Osteoblast (primary cell): ENCODE measurements around the gene LRCH4. TPM values are rescaled to one million over a fixed set of nuclear protein-coding genes. Genes with fewer than 3 reads are reported as not detected.

Experiments used
- DNase-seq: peaks from one replicate; pipeline ENCODE4 v3.0.0; 2011; ENCODE audit warnings: low spot score, mixed read lengths; ENCODE audit not compliant: insufficient read length; ENCODE audit errors: missing footprints
- H2AFZ ChIP-seq: 2 replicates; pipeline ENCODE4 v1.6.0; 2011; ENCODE audit warnings: mild to moderate bottlenecking, low read length
- H3K27ac ChIP-seq: 2 replicates; pipeline ENCODE4 v1.5.1; 2011; ENCODE audit warnings: mild to moderate bottlenecking, low read depth, low read length, moderate library complexity
- H3K27me3 ChIP-seq: 2 replicates; pipeline ENCODE4 v1.6.0; 2012; ENCODE audit warnings: mild to moderate bottlenecking, control low read depth, inconsistent platforms, low read length, moderate library complexity; ENCODE audit not compliant: insufficient read depth
- H3K36me3 ChIP-seq: 2 replicates; pipeline ENCODE4 v1.5.1; 2011; ENCODE audit warnings: mild to moderate bottlenecking, low read length, control low read depth, moderate library complexity; ENCODE audit not compliant: insufficient read depth
- H3K4me1 ChIP-seq: 2 replicates; pipeline ENCODE4 v1.5.1; 2011; ENCODE audit warnings: mild to moderate bottlenecking, low read length, control low read depth, moderate library complexity; ENCODE audit not compliant: insufficient read depth
- H3K4me2 ChIP-seq: 2 replicates; pipeline ENCODE4 v1.6.0; 2011; ENCODE audit warnings: mild to moderate bottlenecking, low read length; ENCODE audit not compliant: insufficient read depth
- H3K4me3 ChIP-seq: fragments of 200-600 bp; sonication (generic); 3 replicates; pipeline ENCODE4 v1.5.1; 2012; ENCODE audit warnings: mild to moderate bottlenecking, low read length, inconsistent platforms; ENCODE audit not compliant: insufficient read depth
- H3K79me2 ChIP-seq: 2 replicates; pipeline ENCODE4 v1.6.0; 2012; ENCODE audit warnings: mild to moderate bottlenecking, low read length, control low read depth, inconsistent platforms; ENCODE audit not compliant: insufficient read depth
- H3K9me3 ChIP-seq: 2 replicates; pipeline ENCODE4 v1.5.1; 2011; ENCODE audit warnings: low read depth, low read length, control low read depth
- H4K20me1 ChIP-seq: 2 replicates; pipeline ENCODE4 v1.6.0; 2012; ENCODE audit warnings: mild to moderate bottlenecking, low read length, control low read depth; ENCODE audit not compliant: insufficient read depth
- total RNA-seq: library from RNA; depleted of rRNA; stranded (reverse); fragments of >200 nt; gene quantifications from 2 replicates; pipeline ENCODE4 v1.2.3, GENCODE V29; 2012
- TF ChIP-seq, protein P1 (sequence below): IDR thresholded peaks from 2 replicates; pipeline ENCODE4 v1.5.1; 2011; ENCODE audit warnings: mild to moderate bottlenecking, low read depth, low read length, moderate library complexity; ENCODE audit errors: extremely low read depth

LRCH4 gene
- total RNA-seq, 1 donor = 14.5 TPM

DNA sequence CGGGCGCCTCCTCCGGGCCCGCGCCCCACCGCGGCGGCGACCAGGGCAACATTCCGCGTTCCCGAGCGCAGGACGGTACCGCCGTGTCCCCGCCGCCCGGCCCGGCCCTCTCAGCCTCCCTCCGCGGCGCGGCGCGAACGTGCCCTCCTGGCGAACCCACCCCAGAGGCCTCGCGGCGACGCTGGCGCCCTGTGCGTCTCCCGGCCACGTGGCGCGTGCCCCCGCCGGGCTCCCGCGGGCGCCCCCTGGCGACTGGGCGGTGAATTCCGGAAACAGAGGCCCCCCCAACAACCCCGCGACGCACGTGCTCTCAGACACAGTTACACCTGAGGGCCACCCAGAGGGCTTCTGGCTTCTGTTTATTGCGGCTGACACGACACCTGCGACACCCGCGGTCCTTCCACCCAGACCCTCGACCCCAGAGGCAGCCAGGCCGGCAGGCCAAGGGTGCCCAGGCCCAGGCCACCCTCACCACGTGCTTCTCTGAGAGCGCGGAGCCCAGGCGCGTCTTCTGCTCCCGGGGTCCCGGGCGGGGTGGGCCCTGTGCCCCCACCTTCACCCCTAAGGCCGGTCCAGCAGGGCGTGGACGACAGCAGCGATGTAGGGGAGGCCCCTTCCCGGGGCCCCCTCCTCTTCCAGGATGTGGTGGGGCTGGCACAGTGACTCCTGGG, 12.1 kb downstream of the LRCH4 start, which contains the start of gene SAP25:
SAP25 (minus strand) TSS at position 210 of the 671 bp plus-strand sequence; CDS start at position 52, 158 bp downstream.
- peaks cover 8% of the 10 kb centered on the region for H3K4me1 ChIP-seq
- H3K27ac ChIP-seq = no peak within 1 kb of the TSS
- no peaks in the 10 kb centered on the region for H3K9me3 ChIP-seq
- H3K4me2 ChIP-seq = no peak within 1 kb of the TSS
- H3K4me3 ChIP-seq = no peak within 1 kb of the TSS
- peaks cover 18% of the 10 kb centered on the region for H3K36me3 ChIP-seq
- TF ChIP-seq, protein P1, sequence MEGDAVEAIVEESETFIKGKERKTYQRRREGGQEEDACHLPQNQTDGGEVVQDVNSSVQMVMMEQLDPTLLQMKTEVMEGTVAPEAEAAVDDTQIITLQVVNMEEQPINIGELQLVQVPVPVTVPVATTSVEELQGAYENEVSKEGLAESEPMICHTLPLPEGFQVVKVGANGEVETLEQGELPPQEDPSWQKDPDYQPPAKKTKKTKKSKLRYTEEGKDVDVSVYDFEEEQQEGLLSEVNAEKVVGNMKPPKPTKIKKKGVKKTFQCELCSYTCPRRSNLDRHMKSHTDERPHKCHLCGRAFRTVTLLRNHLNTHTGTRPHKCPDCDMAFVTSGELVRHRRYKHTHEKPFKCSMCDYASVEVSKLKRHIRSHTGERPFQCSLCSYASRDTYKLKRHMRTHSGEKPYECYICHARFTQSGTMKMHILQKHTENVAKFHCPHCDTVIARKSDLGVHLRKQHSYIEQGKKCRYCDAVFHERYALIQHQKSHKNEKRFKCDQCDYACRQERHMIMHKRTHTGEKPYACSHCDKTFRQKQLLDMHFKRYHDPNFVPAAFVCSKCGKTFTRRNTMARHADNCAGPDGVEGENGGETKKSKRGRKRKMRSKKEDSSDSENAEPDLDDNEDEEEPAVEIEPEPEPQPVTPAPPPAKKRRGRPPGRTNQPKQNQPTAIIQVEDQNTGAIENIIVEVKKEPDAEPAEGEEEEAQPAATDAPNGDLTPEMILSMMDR = no peak
- peak; percentile 60 for DNase-seq
- H3K79me2 ChIP-seq = no peaks in the 10 kb centered on the region
- peaks cover 2% of the 10 kb centered on the region for H3K27me3 ChIP-seq
- peaks cover 4% of the 10 kb centered on the region for H4K20me1 ChIP-seq
- no peak within 1 kb of the TSS for H2AFZ ChIP-seq

DNA sequence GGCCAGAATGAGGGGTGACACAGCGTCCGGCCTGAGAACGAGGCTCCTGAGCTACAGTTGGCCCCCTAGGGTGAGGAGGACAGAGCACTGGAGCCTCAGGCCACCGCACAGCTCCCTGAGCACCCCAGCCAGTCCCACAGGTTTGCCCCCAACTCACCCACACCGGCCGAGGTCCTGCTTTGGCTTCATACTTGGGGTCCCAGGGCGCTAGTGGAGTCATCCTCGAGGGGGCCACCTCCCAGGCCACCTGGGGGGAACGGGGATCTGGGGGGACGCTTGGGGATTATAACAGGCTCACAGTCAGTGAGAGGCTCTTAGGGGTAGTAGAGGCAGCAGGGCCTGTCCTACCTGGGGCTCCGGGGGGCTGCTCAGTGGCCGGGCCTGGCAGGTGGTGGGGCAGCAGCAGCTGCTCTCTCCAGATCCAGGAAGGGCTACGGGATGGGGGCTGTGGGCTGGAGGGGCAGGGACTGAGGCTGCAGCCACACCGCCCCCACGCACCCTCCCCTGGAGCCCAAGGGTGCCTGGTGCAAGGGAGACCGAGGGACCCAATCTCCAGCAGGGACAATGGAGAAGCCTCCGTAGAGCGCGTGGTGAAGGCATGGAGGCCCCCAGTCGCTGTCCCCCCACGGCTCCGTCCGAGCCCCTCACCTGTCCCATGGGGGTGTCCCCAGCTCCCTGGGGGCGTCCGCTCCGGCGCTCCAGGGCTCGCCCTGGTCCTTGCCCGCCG, 12.8 kb downstream of the LRCH4 start:
- Histone ChIP-seq H3K4me3 (no peak overlapping the region), H3K79me2 (no peaks in the 10 kb centered on the region), H3K27me3 (peaks cover 2% of the 10 kb centered on the region), H3K4me1 (peaks cover 8% of the 10 kb centered on the region), H3K27ac (no peak overlapping the region), H2AFZ (no peak overlapping the region), H4K20me1 (peaks cover 4% of the 10 kb centered on the region), H3K4me2 (no peak overlapping the region), H3K9me3 (no peaks in the 10 kb centered on the region), H3K36me3 (peaks cover 12% of the 10 kb centered on the region)
- TF ChIP-seq, protein P1 = no peak
- DNase-seq = peak; percentile 45

DNA sequence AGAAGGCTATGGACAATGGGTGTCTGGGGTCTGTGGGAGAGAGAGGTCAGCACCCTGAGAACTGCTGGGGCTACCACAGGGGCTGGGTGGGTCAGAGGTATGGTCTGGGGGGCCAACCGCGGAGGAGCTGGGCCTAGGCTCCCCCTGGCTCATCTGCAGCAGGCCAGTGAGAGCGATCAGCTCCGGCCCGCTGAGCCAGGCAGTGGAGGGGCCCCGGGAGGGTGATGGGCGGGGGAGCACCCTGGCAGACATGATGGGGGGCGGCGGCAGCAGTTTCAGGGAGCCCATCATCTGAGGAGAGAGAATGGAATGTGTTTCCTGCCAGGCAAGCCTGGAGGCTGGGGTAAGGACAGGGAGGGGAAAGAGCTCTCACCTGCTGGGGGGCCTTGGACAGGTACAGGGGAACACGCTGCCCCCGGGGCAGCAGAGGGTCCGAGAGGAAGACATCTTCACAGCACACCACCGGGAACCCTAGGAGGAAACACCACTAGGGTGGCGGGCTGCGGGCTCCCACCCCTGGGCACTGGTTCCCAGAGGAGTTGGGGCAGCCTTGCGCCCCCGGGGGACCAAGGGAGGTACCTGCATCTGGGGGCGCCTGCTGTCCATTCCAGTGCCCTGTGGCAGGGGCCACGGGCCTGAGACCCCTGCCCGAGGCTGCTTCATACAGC, 13.5 kb downstream of the LRCH4 start:
- peak; percentile 73 for DNase-seq
- Histone ChIP-seq H3K4me1 (peaks cover 8% of the 10 kb centered on the region), H3K79me2 (no peaks in the 10 kb centered on the region), H2AFZ (no peak overlapping the region), H3K27ac (no peak overlapping the region), H3K4me3 (no peak overlapping the region), H3K4me2 (no peak overlapping the region), H4K20me1 (peaks cover 4% of the 10 kb centered on the region), H3K27me3 (peaks cover 2% of the 10 kb centered on the region), H3K36me3 (peaks cover 8% of the 10 kb centered on the region), H3K9me3 (no peaks in the 10 kb centered on the region)
- TF ChIP-seq, protein P1 = no peak

DNA sequence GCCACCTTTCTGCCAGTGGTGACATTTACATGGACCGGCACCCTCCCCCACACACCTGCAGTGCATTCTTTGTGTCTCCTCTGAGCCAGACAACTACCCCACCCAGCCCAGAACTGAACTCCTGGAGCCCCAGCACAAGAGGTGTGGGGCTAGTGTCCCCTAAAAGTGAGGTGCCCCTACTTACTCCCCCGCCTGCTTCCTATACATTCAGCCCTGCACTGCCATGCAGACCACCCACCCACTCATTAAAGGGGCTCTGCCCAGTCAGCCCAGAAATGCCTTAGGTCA, 14.2 kb downstream of the LRCH4 start:
- TF ChIP-seq, protein P1 = no peak
- H2AFZ ChIP-seq = no peak overlapping the region

More for the DNA sequence above, 14.2 kb downstream of the LRCH4 start:
- no peak overlapping the region for H3K4me2 ChIP-seq
- DNase-seq = peak; percentile 72
- no peaks in the 10 kb centered on the region for H3K9me3 ChIP-seq
- no peaks in the 10 kb centered on the region for H3K79me2 ChIP-seq
- peaks cover 2% of the 10 kb centered on the region for H3K27me3 ChIP-seq
- no peak overlapping the region for H3K4me3 ChIP-seq
- peaks cover 4% of the 10 kb centered on the region for H4K20me1 ChIP-seq
- H3K27ac ChIP-seq = no peak overlapping the region
- peaks cover 8% of the 10 kb centered on the region for H3K4me1 ChIP-seq
- H3K36me3 ChIP-seq = peaks cover 8% of the 10 kb centered on the region
